H9 (cell line): ENCODE results near the gene SUPT5H. TPM values are rescaled to one million over a fixed set of nuclear protein-coding genes. Genes with fewer than 3 reads are reported as not detected.

Source experiments
- DNase-seq: peaks from one replicate; pipeline ENCODE4 v3.0.0-alpha.2; 2017
- H2AFZ ChIP-seq: one replicate; pipeline ENCODE4 v1.6.1; 2013; ENCODE audit warnings: mild to moderate bottlenecking, low read length, control low read depth, moderate library complexity
- H2AK5ac ChIP-seq: 2 replicates; pipeline ENCODE4 v1.6.1; 2013; ENCODE audit warnings: low read length, control low read depth, mixed read lengths; ENCODE audit not compliant: insufficient read length
- H2BK120ac ChIP-seq: one replicate; pipeline ENCODE4 v1.6.1; 2013; ENCODE audit warnings: low read depth, mild to moderate bottlenecking, low read length, control low read depth, inconsistent platforms; ENCODE audit not compliant: poor library complexity, severe bottlenecking
- H2BK12ac ChIP-seq: 2 replicates; pipeline ENCODE4 v1.6.1; 2013; ENCODE audit warnings: low read length, control low read depth, mixed read lengths, low read depth; ENCODE audit not compliant: insufficient read length
- H2BK15ac ChIP-seq: 2 replicates; pipeline ENCODE4 v1.6.1; 2013; ENCODE audit warnings: low read depth, low read length, control low read depth
- H2BK20ac ChIP-seq: one replicate; pipeline ENCODE4 v1.6.1; 2013; ENCODE audit warnings: low read depth, mild to moderate bottlenecking, low read length, control low read depth, inconsistent platforms; ENCODE audit not compliant: poor library complexity, severe bottlenecking
- H2BK5ac ChIP-seq: 2 replicates; pipeline ENCODE4 v1.6.1; 2013; ENCODE audit warnings: low read length, control low read depth, mixed read lengths; ENCODE audit not compliant: insufficient read length
- H3K14ac ChIP-seq: 2 replicates; pipeline ENCODE4 v1.6.1; 2013; ENCODE audit warnings: low read length, control low read depth; ENCODE audit not compliant: insufficient read depth
- H3K18ac ChIP-seq: 2 replicates; pipeline ENCODE4 v1.6.1; 2013; ENCODE audit warnings: low read depth, mild to moderate bottlenecking, mixed read lengths, low read length, control low read depth; ENCODE audit not compliant: insufficient read length
- H3K23ac ChIP-seq: 2 replicates; pipeline ENCODE4 v1.6.1; 2013; ENCODE audit warnings: low read length, control low read depth, mixed read lengths, low read depth; ENCODE audit not compliant: insufficient read length
- H3K23me2 ChIP-seq: 2 replicates; pipeline ENCODE4 v1.6.1; 2013; ENCODE audit warnings: low read depth, mild to moderate bottlenecking, mixed read lengths, low read length, control low read depth; ENCODE audit not compliant: insufficient read length, poor library complexity, severe bottlenecking
- H3K27ac ChIP-seq: 2 replicates; pipeline ENCODE4 v1.5.1; 2013; ENCODE audit warnings: low read length, control low read depth, mixed read lengths, low read depth; ENCODE audit not compliant: insufficient read length
- H3K27me3 ChIP-seq: 2 replicates; pipeline ENCODE4 v1.6.1; 2013; ENCODE audit warnings: low read length, control low read depth, inconsistent platforms; ENCODE audit not compliant: insufficient read depth
- H3K4ac ChIP-seq: 2 replicates; pipeline ENCODE4 v1.6.1; 2013; ENCODE audit warnings: low read depth, mild to moderate bottlenecking, control low read depth, inconsistent platforms, low read length, moderate library complexity
- H3K4me1 ChIP-seq: 2 replicates; pipeline ENCODE4 v1.6.1; 2013; ENCODE audit warnings: low read length, control low read depth, inconsistent platforms; ENCODE audit not compliant: insufficient read depth
- H3K4me2 ChIP-seq: 2 replicates; pipeline ENCODE4 v1.6.1; 2013; ENCODE audit warnings: low read length, control low read depth, mixed read lengths; ENCODE audit not compliant: insufficient read length, insufficient read depth
- H3K56ac ChIP-seq: 2 replicates; pipeline ENCODE4 v1.6.1; 2013; ENCODE audit warnings: low read depth, mild to moderate bottlenecking, mixed read lengths, low read length, control low read depth; ENCODE audit not compliant: insufficient read length
- H3K79me1 ChIP-seq: 2 replicates; pipeline ENCODE4 v1.6.1; 2013; ENCODE audit warnings: low read depth, mild to moderate bottlenecking, moderate library complexity, low read length, control low read depth, inconsistent platforms; ENCODE audit not compliant: insufficient read depth, poor library complexity, severe bottlenecking
- H3K79me2 ChIP-seq: 2 replicates; pipeline ENCODE4 v1.6.1; 2013; ENCODE audit warnings: low read length, control low read depth, inconsistent platforms; ENCODE audit not compliant: insufficient read depth
- H3K9ac ChIP-seq: 2 replicates; pipeline ENCODE4 v1.6.1; 2013; ENCODE audit warnings: low read length, control low read depth, mixed read lengths; ENCODE audit not compliant: insufficient read length; ENCODE audit errors: extremely low read depth
- H3K9me3 ChIP-seq: one replicate; pipeline ENCODE4 v1.6.1; 2013; ENCODE audit warnings: low read depth, low read length, inconsistent platforms; ENCODE audit not compliant: control insufficient read depth
- H3T11ph ChIP-seq: one replicate; pipeline ENCODE4 v1.6.1; 2013; ENCODE audit warnings: mild to moderate bottlenecking, low read length, control low read depth, inconsistent platforms
- H4K20me1 ChIP-seq: one replicate; pipeline ENCODE4 v1.6.1; 2013; ENCODE audit not compliant: control insufficient read depth, insufficient read length, insufficient read depth
- H4K5ac ChIP-seq: 2 replicates; pipeline ENCODE4 v1.6.1; 2013; ENCODE audit warnings: low read depth, mild to moderate bottlenecking, mixed read lengths, low read length, control low read depth; ENCODE audit not compliant: insufficient read length
- H4K8ac ChIP-seq: replicated peaks from 2 replicates; pipeline ENCODE4 v1.6.1; 2013; ENCODE audit warnings: low read length, control low read depth, mixed read lengths, low read depth; ENCODE audit not compliant: insufficient read length
- H4K91ac ChIP-seq: 2 replicates; pipeline ENCODE4 v1.6.1; 2013; ENCODE audit warnings: low read depth, mild to moderate bottlenecking, moderate library complexity, mixed read lengths, low read length, control low read depth; ENCODE audit not compliant: insufficient read length
- H3K27ac Mint-ChIP-seq, 3 experiments: 2 replicates in 2 of 3; 3 replicates in 1 of 3; pipeline ENCODE4 v1.8.0; 2020 to 2021; ENCODE audit warnings: mixed read lengths in 3 of 3, mild to moderate bottlenecking in 1 of 3, moderate library complexity in 1 of 3
- H3K27me3 Mint-ChIP-seq: 2 replicates; pipeline ENCODE4 v1.8.0; 2021; ENCODE audit warnings: low read depth, mild to moderate bottlenecking, moderate library complexity, mixed read lengths
- H3K36me3 Mint-ChIP-seq, 3 experiments: 2 replicates in 2 of 3; 3 replicates in 1 of 3; pipeline ENCODE4 v1.8.0; 2020 to 2021; ENCODE audit warnings: low read depth in 3 of 3, mixed read lengths in 3 of 3; ENCODE audit not compliant: insufficient read depth in 1 of 3
- H3K4me1 Mint-ChIP-seq, 2 experiments: 2 replicates each; pipeline ENCODE4 v1.8.0; 2020; ENCODE audit warnings: mixed read lengths in 2 of 2
- H3K4me3 Mint-ChIP-seq, 2 experiments: 2 replicates in 1 of 2; 3 replicates in 1 of 2; pipeline ENCODE4 v1.8.0; 2020 to 2021; ENCODE audit warnings: mild to moderate bottlenecking in 2 of 2, mixed read lengths in 2 of 2, moderate library complexity in 1 of 2
- H3K9me3 Mint-ChIP-seq, 2 experiments: 2 replicates in 1 of 2; 3 replicates in 1 of 2; pipeline ENCODE4 v1.8.0; 2020; ENCODE audit warnings: mild to moderate bottlenecking in 2 of 2, mixed read lengths in 2 of 2, moderate library complexity in 1 of 2
- CTCF ChIP-seq: fragments of 200-600 bp; sonication (generic); conservative IDR thresholded peaks from 3 replicates; pipeline ENCODE4 v1.8.0; 2021; ENCODE audit warnings: antibody characterized with exemption, mild to moderate bottlenecking
- WGBS: extraction: QIAGEN DNeasy Blood & Tissue Kit; methylation state at CpG from one replicate; pipeline ENCODE4 v1.1.7; 2013; ENCODE audit warnings: missing lambda C conversion rate, low lambda C conversion rate, mixed read lengths; ENCODE audit not compliant: insufficient read length; ENCODE audit errors: extremely low coverage; 5-methylcytosine and 5-hydroxymethylcytosine counted together
- total RNA-seq: library from RNA; stranded (reverse); gene quantifications from 2 replicates; pipeline ENCODE4 v1.2.1, GENCODE V29; 2021

The SUPT5H gene
- total RNA-seq, 1 experiment from 2014 or later = 145 TPM

GRCh38 chr19:39426170-39426569, 19.2 kb upstream of the SUPT5H start:
- Histone ChIP-seq H4K20me1 (no peaks in the 10 kb centered on the region), H2AK5ac (no peak overlapping the region), H3K9ac (no peak overlapping the region), H3K27me3 (no peaks in the 10 kb centered on the region), H2BK120ac (no peak overlapping the region), H3K27ac (no peak overlapping the region), H3K79me1 (no peaks in the 10 kb centered on the region), H2BK5ac (no peak overlapping the region), H3K79me2 (no peaks in the 10 kb centered on the region), H3T11ph (no peak overlapping the region), H2BK15ac (no peak overlapping the region), H3K23ac (no peak overlapping the region), H3K56ac (no peak overlapping the region), H2BK20ac (no peak overlapping the region), H4K91ac (no peak overlapping the region), H4K5ac (no peak overlapping the region), H3K4me2 (no peak overlapping the region), H3K4ac (no peak overlapping the region), H3K18ac (no peak overlapping the region), H3K23me2 (no peaks in the 10 kb centered on the region), H2BK12ac (no peak overlapping the region), H3K4me1 (peaks cover 7% of the 10 kb centered on the region; the same call in 1 of the 2 replicates), H3K9me3 (no peaks in the 10 kb centered on the region), H4K8ac (no peak overlapping the region), H2AFZ (no peak overlapping the region), H3K14ac (no peak overlapping the region)
- peaks cover 35 to 40% of the 10 kb centered on the region in 2 experiments for H3K4me1 Mint-ChIP-seq
- H3K27me3 Mint-ChIP-seq = no peaks in the 10 kb centered on the region
- WGBS = no CpG with 5 or more reads among the region's 5 CpGs
- TF ChIP-seq CTCF = no peak
- no peak overlapping the region for H3K4me3 Mint-ChIP-seq
- H3K9me3 Mint-ChIP-seq = no peaks in the 10 kb centered on the region
- peaks cover 23 to 49% (median 40%) of the 10 kb centered on the region in 3 experiments for H3K36me3 Mint-ChIP-seq
- no peak for DNase-seq
- peak overlapping the region; percentile 13 to 68 (median 32); a peak in 5 of 7 replicates for H3K27ac Mint-ChIP-seq
